Measurements from ENCODE around the gene NOP10.
"Not testable (repeated sequence)": the region's sequence is repeated elsewhere in the genome, so short reads cannot be mapped to it uniquely, and the experiment has no call there.

- TF ChIP-seq, protein P1, sequence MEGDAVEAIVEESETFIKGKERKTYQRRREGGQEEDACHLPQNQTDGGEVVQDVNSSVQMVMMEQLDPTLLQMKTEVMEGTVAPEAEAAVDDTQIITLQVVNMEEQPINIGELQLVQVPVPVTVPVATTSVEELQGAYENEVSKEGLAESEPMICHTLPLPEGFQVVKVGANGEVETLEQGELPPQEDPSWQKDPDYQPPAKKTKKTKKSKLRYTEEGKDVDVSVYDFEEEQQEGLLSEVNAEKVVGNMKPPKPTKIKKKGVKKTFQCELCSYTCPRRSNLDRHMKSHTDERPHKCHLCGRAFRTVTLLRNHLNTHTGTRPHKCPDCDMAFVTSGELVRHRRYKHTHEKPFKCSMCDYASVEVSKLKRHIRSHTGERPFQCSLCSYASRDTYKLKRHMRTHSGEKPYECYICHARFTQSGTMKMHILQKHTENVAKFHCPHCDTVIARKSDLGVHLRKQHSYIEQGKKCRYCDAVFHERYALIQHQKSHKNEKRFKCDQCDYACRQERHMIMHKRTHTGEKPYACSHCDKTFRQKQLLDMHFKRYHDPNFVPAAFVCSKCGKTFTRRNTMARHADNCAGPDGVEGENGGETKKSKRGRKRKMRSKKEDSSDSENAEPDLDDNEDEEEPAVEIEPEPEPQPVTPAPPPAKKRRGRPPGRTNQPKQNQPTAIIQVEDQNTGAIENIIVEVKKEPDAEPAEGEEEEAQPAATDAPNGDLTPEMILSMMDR (IDR thresholded peaks at IDR 0.05) = not testable (repeated sequence)
- not testable (repeated sequence) for TF ChIP-seq POLR2A, EP300, POLR2AphosphoS5 (IDR thresholded peaks at IDR 0.05)
Measured at GRCh38 chr15:34389594-34390086, 46.7 kb upstream of the NOP10 start.

All from upper lobe of left lung (tissue), 4 donors.